Osteocyte (in vitro differentiated cells): Measurements from ENCODE around the gene RAD50. TPM values are rescaled to one million over a fixed set of nuclear protein-coding genes. Genes with fewer than 3 reads are reported as not detected.

Experiments used
- DNase-seq: peaks from one replicate; pipeline ENCODE4 v3.0.0; 2021; ENCODE audit warnings: mixed read lengths; ENCODE audit not compliant: unreplicated experiment; ENCODE audit errors: extremely low spot score
- H3K27ac Mint-ChIP-seq: one replicate; pipeline ENCODE4 v1.8.0; 2021; ENCODE audit warnings: mild to moderate bottlenecking, mixed read lengths; ENCODE audit not compliant: unreplicated experiment
- H3K27me3 Mint-ChIP-seq: one replicate; pipeline ENCODE4 v1.8.0; 2021; ENCODE audit warnings: mixed read lengths; ENCODE audit not compliant: unreplicated experiment
- H3K36me3 Mint-ChIP-seq: one replicate; pipeline ENCODE4 v1.8.0; 2021; ENCODE audit warnings: mixed read lengths; ENCODE audit not compliant: unreplicated experiment
- H3K4me1 Mint-ChIP-seq: one replicate; pipeline ENCODE4 v1.8.0; 2021; ENCODE audit warnings: mixed read lengths; ENCODE audit not compliant: unreplicated experiment
- H3K4me3 Mint-ChIP-seq: one replicate; pipeline ENCODE4 v1.8.0; 2021; ENCODE audit warnings: mild to moderate bottlenecking, moderate library complexity, mixed read lengths; ENCODE audit not compliant: unreplicated experiment
- H3K9me3 Mint-ChIP-seq: one replicate; pipeline ENCODE4 v1.8.0; 2021; ENCODE audit warnings: mixed read lengths; ENCODE audit not compliant: unreplicated experiment
- total RNA-seq: library from RNA; stranded (reverse); gene quantifications from 2 replicates; pipeline ENCODE4 v1.2.1, GENCODE V29; 2021
- TF ChIP-seq, protein P1 (sequence below): fragments of 200-600 bp; sonication (generic); IDR thresholded peaks from 2 replicates; pipeline ENCODE4 v1.5.0; 2021; ENCODE audit warnings: antibody characterized with exemption, mild to moderate bottlenecking, moderate library complexity

RAD50 gene
- total RNA-seq, 1 donor from 2014 or later = 27.5 TPM

DNA sequence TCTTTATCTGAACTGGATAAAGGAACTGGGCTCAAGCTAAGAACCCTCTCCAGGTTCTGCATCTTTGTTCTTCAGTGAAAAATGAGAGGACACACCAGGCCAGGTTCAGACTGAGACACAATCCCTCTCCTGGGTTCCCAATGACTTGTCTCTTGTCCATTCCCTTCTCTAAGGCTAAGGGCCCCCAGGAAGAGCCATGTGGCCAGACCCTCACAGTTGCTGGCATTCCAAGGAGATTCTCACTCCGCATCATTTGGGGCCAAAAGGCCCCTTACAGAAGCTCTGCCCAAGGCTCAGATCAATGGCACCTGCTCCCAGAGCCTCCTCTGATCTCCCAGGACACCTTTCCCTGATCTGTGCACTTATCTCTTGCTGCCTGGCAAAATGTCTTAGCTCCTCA is 122.0 kb downstream of the RAD50 start:
- Mint-ChIP-seq H3K9me3 (no peaks in the 10 kb centered on the region), H3K4me3 (no peak overlapping the region), H3K27me3 (no peaks in the 10 kb centered on the region), H3K4me1 (peaks cover 39% of the 10 kb centered on the region), H3K36me3 (no peaks in the 10 kb centered on the region), H3K27ac (no peak overlapping the region)
- TF ChIP-seq, protein P1, sequence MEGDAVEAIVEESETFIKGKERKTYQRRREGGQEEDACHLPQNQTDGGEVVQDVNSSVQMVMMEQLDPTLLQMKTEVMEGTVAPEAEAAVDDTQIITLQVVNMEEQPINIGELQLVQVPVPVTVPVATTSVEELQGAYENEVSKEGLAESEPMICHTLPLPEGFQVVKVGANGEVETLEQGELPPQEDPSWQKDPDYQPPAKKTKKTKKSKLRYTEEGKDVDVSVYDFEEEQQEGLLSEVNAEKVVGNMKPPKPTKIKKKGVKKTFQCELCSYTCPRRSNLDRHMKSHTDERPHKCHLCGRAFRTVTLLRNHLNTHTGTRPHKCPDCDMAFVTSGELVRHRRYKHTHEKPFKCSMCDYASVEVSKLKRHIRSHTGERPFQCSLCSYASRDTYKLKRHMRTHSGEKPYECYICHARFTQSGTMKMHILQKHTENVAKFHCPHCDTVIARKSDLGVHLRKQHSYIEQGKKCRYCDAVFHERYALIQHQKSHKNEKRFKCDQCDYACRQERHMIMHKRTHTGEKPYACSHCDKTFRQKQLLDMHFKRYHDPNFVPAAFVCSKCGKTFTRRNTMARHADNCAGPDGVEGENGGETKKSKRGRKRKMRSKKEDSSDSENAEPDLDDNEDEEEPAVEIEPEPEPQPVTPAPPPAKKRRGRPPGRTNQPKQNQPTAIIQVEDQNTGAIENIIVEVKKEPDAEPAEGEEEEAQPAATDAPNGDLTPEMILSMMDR = no peak
- peak; percentile 51 for DNase-seq

DNA sequence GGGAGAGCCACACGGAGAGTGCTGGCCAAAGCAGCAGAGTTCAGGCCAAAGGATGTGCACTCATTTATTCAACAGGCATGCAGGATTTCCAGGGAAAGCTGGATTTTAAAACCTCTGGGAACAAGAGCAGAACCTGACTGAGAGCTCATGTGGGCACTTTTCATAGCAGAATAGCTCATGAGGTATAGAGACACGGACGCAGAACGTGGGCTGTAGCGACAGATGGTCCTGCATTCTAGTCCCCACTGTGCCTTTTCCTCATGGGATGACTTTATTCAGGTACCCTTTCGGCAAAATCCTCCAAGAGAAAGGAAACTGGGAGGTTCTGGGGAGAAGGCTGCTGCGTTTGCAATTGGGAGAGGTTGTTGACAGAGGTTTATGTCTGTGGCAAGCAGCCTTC is 122.4 kb downstream of the RAD50 start:
- Mint-ChIP-seq H3K4me1 (peaks cover 36% of the 10 kb centered on the region), H3K4me3 (no peak overlapping the region), H3K27me3 (no peaks in the 10 kb centered on the region), H3K36me3 (no peaks in the 10 kb centered on the region), H3K27ac (no peak overlapping the region), H3K9me3 (no peaks in the 10 kb centered on the region)
- TF ChIP-seq, protein P1 = no peak
- DNase-seq = no peak

DNA sequence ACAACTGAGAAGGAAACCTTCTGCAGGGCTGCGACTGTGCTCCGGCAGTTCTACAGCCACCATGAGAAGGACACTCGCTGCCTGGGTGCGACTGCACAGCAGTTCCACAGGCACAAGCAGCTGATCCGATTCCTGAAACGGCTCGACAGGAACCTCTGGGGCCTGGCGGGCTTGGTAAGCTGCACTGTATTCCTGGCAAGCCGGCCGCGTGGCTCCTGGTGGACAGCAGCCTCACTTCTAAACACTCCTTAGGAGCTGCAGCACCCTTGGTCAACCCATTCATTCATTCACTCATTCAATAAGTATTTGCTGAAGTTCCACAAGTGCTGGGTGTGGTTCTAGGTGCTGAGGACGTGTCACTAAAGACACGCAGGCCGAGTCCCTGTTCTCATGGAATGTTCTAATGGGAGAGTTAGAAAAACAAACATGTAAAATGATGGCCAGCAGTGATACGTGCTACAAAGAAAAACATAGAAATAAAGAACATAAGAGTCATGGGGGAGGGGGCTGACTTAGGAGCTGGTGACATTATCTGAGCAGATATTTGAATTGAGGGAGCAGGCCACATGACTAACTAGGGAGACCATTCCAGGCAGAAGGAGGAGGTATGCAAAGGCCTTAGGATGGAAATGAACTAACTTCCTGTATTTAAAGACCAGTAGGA is 123.1 kb downstream of the RAD50 start:
- DNase-seq = peak; percentile 64
- Mint-ChIP-seq H3K27ac (no peak overlapping the region), H3K4me1 (peaks cover 29% of the 10 kb centered on the region), H3K9me3 (no peaks in the 10 kb centered on the region), H3K4me3 (no peak overlapping the region), H3K36me3 (no peaks in the 10 kb centered on the region), H3K27me3 (no peaks in the 10 kb centered on the region)
- TF ChIP-seq, protein P1 = no peak

DNA sequence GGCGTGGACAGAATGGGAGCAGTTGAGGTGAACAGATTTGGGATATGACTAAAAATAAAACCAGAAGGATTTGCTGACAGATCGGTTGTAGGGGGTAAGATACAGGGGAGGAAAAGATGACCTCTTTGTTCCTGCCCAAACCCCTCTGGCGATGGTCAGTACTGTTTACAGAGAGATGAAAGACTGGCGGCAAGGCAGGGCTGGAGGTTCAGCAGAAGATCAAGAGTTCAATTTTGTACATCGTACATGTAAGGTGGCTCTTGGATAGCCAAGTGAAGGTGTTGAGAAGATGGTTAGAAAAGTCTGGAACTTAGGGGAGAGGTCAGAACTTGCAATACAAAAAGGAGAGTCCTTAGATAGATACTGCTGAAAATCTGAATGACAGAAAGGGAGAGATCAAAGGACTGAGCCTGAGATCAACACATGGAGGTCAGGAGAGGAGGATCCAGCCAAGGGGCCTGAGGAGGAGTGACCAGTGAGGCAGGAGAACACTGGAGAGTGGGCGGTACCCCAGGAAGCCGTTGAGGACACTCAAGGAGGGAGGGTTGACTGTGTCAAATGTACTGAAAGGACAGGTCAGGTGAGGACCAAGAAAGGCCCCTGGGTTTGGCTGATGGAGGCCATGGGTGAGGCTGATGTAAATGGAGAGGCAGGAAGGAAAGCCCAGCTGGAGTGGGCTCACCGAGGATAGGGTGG is 124.2 kb downstream of the RAD50 start:
- peaks cover 1% of the 10 kb centered on the region for H3K36me3 Mint-ChIP-seq
- TF ChIP-seq, protein P1 = no peak
- H3K9me3 Mint-ChIP-seq = no peaks in the 10 kb centered on the region
- H3K4me3 Mint-ChIP-seq = no peak overlapping the region
- H3K27ac Mint-ChIP-seq = no peak overlapping the region
- peak; percentile 65 for DNase-seq
- no peaks in the 10 kb centered on the region for H3K27me3 Mint-ChIP-seq
- peaks cover 24% of the 10 kb centered on the region for H3K4me1 Mint-ChIP-seq

DNA sequence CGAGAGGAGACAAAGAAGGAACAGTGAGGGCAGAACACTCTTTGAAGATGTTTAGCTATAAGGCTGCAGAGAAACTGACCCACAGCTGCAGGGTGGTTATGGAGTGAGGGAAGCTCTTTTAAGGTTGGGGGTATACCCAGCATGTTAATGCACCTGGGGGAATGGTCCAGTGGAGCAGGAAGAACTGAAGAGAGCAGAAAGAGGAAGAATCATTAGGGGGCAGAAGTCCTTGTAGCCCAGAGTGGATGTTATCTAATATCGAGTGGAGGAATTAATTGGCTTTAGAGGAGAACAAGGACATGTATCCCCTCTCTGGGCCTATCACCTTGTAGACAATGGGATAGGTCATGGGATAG is 124.7 kb downstream of the RAD50 start:
- TF ChIP-seq, protein P1 = no peak
- no peaks in the 10 kb centered on the region for H3K9me3 Mint-ChIP-seq
- peaks cover 1% of the 10 kb centered on the region for H3K36me3 Mint-ChIP-seq
- DNase-seq = no peak
- H3K4me1 Mint-ChIP-seq = peaks cover 24% of the 10 kb centered on the region
- no peaks in the 10 kb centered on the region for H3K27me3 Mint-ChIP-seq
- H3K27ac Mint-ChIP-seq = no peak overlapping the region
- H3K4me3 Mint-ChIP-seq = no peak overlapping the region
